HFFc6 (cell line): ENCODE data around the gene LHFPL4. TPM values are rescaled to one million over a fixed set of nuclear protein-coding genes. Genes with fewer than 3 reads are reported as not detected.
"Not testable (repeated sequence)": the region's sequence is repeated elsewhere in the genome, so short reads cannot be mapped to it uniquely, and the experiment has no call there.

Experiments
- DNase-seq: peaks from one replicate; pipeline ENCODE4 v3.0.0-alpha.2; 2018
- H3K27ac Mint-ChIP-seq: 2 replicates; pipeline ENCODE4 v1.8.0; 2020; ENCODE audit warnings: mild to moderate bottlenecking, mixed read lengths
- H3K27me3 Mint-ChIP-seq: 2 replicates; pipeline ENCODE4 v1.8.0; 2021; ENCODE audit warnings: mild to moderate bottlenecking, moderate library complexity, mixed read lengths; ENCODE audit not compliant: insufficient read depth
- H3K36me3 Mint-ChIP-seq: 2 replicates; pipeline ENCODE4 v1.8.0; 2021; ENCODE audit warnings: low read depth, mixed read lengths
- H3K4me1 Mint-ChIP-seq: 2 replicates; pipeline ENCODE4 v1.8.0; 2020; ENCODE audit warnings: low read depth, mixed read lengths
- H3K4me3 Mint-ChIP-seq: 2 replicates; pipeline ENCODE4 v1.8.0; 2020; ENCODE audit warnings: mild to moderate bottlenecking, moderate library complexity, mixed read lengths
- H3K9me3 Mint-ChIP-seq: 2 replicates; pipeline ENCODE4 v1.8.0; 2020; ENCODE audit warnings: mild to moderate bottlenecking, mixed read lengths
- CTCF ChIP-seq: fragments of 200-600 bp; sonication (generic); IDR thresholded peaks from 2 replicates; pipeline ENCODE4 v1.5.0; 2021; ENCODE audit warnings: antibody characterized with exemption, mild to moderate bottlenecking
- total RNA-seq, 6 experiments: library from RNA; stranded (reverse); fragmentation: NEBNext Ultra II Directional; extraction: Animal tissue kit (Norgen Biotek cat#: 25700); gene quantifications; 2 replicates in 1 of 6; 3 replicates in 5 of 6; pipeline ENCODE4 v1.2.3, GENCODE V29; 2021

The LHFPL4 gene
- total RNA-seq, 6 experiments from 2014 or later = not detected

- H3K27ac Mint-ChIP-seq = no peak overlapping the region
- TF ChIP-seq CTCF = no peak
- H3K4me1 Mint-ChIP-seq = no peaks in the 10 kb centered on the region
- peaks cover 17% of the 10 kb centered on the region for H3K27me3 Mint-ChIP-seq
- H3K36me3 Mint-ChIP-seq = peaks cover 8% of the 10 kb centered on the region; the same call in 1 of the 2 replicates
- no peak overlapping the region for H3K4me3 Mint-ChIP-seq
- DNase-seq = no peak
- no peaks in the 10 kb centered on the region for H3K9me3 Mint-ChIP-seq
Observed at GRCh38 chr3:9595877-9596276, 42.3 kb upstream of the LHFPL4 start.

GRCh38 chr3:9591781-9592180, 38.2 kb upstream of the LHFPL4 start:
- not testable (repeated sequence) for H3K36me3 Mint-ChIP-seq, H3K27me3 Mint-ChIP-seq, H3K4me3 Mint-ChIP-seq, H3K9me3 Mint-ChIP-seq, H3K4me1 Mint-ChIP-seq, DNase-seq, H3K27ac Mint-ChIP-seq

- no peak overlapping the region for H3K4me3 Mint-ChIP-seq
Observed at GRCh38 chr3:9590282-9590791, 36.7 kb upstream of the LHFPL4 start.

DNA sequence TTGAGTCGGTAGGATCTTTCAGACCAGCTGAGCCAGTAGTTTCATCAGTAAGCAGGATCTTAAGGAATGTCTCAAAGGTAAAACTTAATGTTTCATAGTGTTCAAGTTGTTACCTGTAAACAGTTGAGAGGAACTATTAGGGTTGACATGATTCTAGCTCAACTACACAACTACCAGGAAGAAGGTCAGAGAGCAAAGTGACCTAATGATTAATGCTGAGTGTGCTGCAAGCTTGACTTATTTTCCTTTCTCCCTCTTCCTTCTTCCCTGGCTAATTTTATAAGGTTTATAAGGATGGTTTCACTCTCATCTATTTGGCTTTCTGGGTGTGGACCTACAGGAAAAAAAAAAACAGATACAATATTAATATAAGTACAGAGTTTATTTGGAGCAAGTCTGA, 30.2 kb upstream of the LHFPL4 start:
- peaks cover 13% of the 10 kb centered on the region; the same call in 1 of the 2 replicates for H3K9me3 Mint-ChIP-seq
- no peaks in the 10 kb centered on the region for H3K4me1 Mint-ChIP-seq
- H3K27ac Mint-ChIP-seq = no peak overlapping the region
- no peak for TF ChIP-seq CTCF
- no peak overlapping the region for H3K4me3 Mint-ChIP-seq
- peaks cover 14% of the 10 kb centered on the region for H3K27me3 Mint-ChIP-seq
- DNase-seq = no peak
- peaks cover 6% of the 10 kb centered on the region for H3K36me3 Mint-ChIP-seq

More at GRCh38 chr3:9590282-9590791, 36.7 kb upstream of the LHFPL4 start:
- Mint-ChIP-seq H3K27me3 (peaks cover 8% of the 10 kb centered on the region), H3K27ac (no peak overlapping the region), H3K9me3 (no peaks in the 10 kb centered on the region), H3K36me3 (no peaks in the 10 kb centered on the region), H3K4me1 (no peaks in the 10 kb centered on the region)
- no peak for TF ChIP-seq CTCF
- DNase-seq = no peak

GRCh38 chr3:9583371-9583770, 29.7 kb upstream of the LHFPL4 start:
- H3K27ac Mint-ChIP-seq = no peak overlapping the region
- no peak for TF ChIP-seq CTCF

GRCh38 chr3:9582332-9582731, 28.7 kb upstream of the LHFPL4 start:
- H3K4me3 Mint-ChIP-seq = no peak overlapping the region
- no peaks in the 10 kb centered on the region for H3K4me1 Mint-ChIP-seq
- H3K9me3 Mint-ChIP-seq = peaks cover 13% of the 10 kb centered on the region; the same call in 1 of the 2 replicates
- peaks cover 14% of the 10 kb centered on the region for H3K27me3 Mint-ChIP-seq
- peaks cover 6% of the 10 kb centered on the region for H3K36me3 Mint-ChIP-seq
- DNase-seq = no peak
- no peak overlapping the region for H3K27ac Mint-ChIP-seq
- TF ChIP-seq CTCF = no peak

More at GRCh38 chr3:9583371-9583770, 29.7 kb upstream of the LHFPL4 start:
- H3K4me1 Mint-ChIP-seq = no peaks in the 10 kb centered on the region
- peaks cover 6% of the 10 kb centered on the region for H3K36me3 Mint-ChIP-seq
- peaks cover 14% of the 10 kb centered on the region for H3K27me3 Mint-ChIP-seq
- H3K9me3 Mint-ChIP-seq = peaks cover 13% of the 10 kb centered on the region; the same call in 1 of the 2 replicates
- no peak for DNase-seq
- H3K4me3 Mint-ChIP-seq = no peak overlapping the region
